Kidney (tissue), 14 donors: ENCODE data around the gene FAM53A. TPM values are rescaled to one million over a fixed set of nuclear protein-coding genes. Genes with fewer than 3 reads are reported as not detected.
"Not testable (repeated sequence)": the region's sequence is repeated elsewhere in the genome, so short reads cannot be mapped to it uniquely, and the experiment has no call there.

ENCODE experiments used
- DNase-seq, 5 donors: peaks; one replicate each; pipeline ENCODE4 v3.0.0-alpha.2; 2013 to 2020
- FAIRE-seq: peaks from 2 replicates; lab custom pipeline; 2012; peaks lifted over from hg19 to GRCh38; lab: Jason Lieb, UNC
- H3K27ac ChIP-seq, 2 donors: one replicate each; pipeline ENCODE4 v1.7.0; 2013; ENCODE audit warnings: low read depth in 2 of 2, low read length in 2 of 2, inconsistent platforms in 1 of 2
- H3K27me3 ChIP-seq: one replicate; pipeline ENCODE4 v1.7.1; 2013; ENCODE audit warnings: low read length, inconsistent platforms; ENCODE audit not compliant: control insufficient read depth, insufficient read depth
- H3K36me3 ChIP-seq, 3 donors: one replicate each; pipeline versions ENCODE4 v1.7.0 to v1.7.1; 2013; ENCODE audit warnings: low read length in 3 of 3, control low read depth in 1 of 3, inconsistent platforms in 1 of 3; ENCODE audit not compliant: insufficient read depth in 3 of 3, control insufficient read depth in 2 of 3
- H3K4me1 ChIP-seq, 3 donors: one replicate each; pipeline versions ENCODE4 v1.7.0 to v1.7.1; 2013; ENCODE audit warnings: low read length in 3 of 3, inconsistent platforms in 1 of 3, low read depth in 1 of 3; ENCODE audit not compliant: control insufficient read depth in 2 of 3, insufficient read depth in 2 of 3
- H3K4me3 ChIP-seq, 3 donors: one replicate each; pipeline versions ENCODE4 v1.7.0 to v1.8.1; 2013; ENCODE audit warnings: low read length in 3 of 3, control low read depth in 1 of 3, inconsistent platforms in 1 of 3
- H3K9ac ChIP-seq, 3 donors: one replicate each; pipeline versions ENCODE4 v1.7.0 to v1.7.1; 2013; ENCODE audit warnings: low read length in 3 of 3, control low read depth in 1 of 3, inconsistent platforms in 1 of 3
- H3K9me3 ChIP-seq, 3 donors: one replicate each; pipeline versions ENCODE4 v1.7.0 to v1.7.1; 2013; ENCODE audit warnings: low read length in 3 of 3, control low read depth in 1 of 3, inconsistent platforms in 1 of 3; ENCODE audit not compliant: control insufficient read depth in 2 of 3, insufficient read depth in 1 of 3
- intact Hi-C: fragments of 100-400 bp; cut with DNase I; formaldehyde crosslinking; loops from one replicate; pipeline ENCODE4 v1.11.1; 2022
- polyA plus RNA-seq: library from polyadenylated mRNA; stranded (reverse); fragments of 350-450 nt; fragmentation: Illumina TruSeq; extraction: RNeasy Lipid Tissue Mini Kit (QIAGEN cat#74804); gene quantifications from one replicate; pipeline ENCODE4 v1.2.3, GENCODE V29; 2014; ENCODE audit warnings: low read depth, low replicate concordance; ENCODE audit not compliant: insufficient read depth
- total RNA-seq: library from RNA; stranded (reverse); fragmentation: NEBNext Ultra II Directional; extraction: Animal tissue kit (Norgen Biotek cat#: 25700); gene quantifications from one replicate; pipeline ENCODE4 v1.2.1, GENCODE V29; 2021
- TF ChIP-seq, protein P1 (sequence below): IDR thresholded peaks from 3 replicates; pipeline ENCODE4 v1.5.1; 2012; ENCODE audit warnings: mild to moderate bottlenecking, moderate library complexity, borderline replicate concordance; ENCODE audit not compliant: insufficient read depth; ENCODE audit errors: extremely low read depth
- donor health status: control.
- donor health status: control.
- donor health status: control.
- donor health status: control.
- donor health status: control.
- donor health status: DM: yes; HTN: yes; CAD: no.
- donor health status: Normal renal cell carcinoma (clear cell type).

Gene FAM53A
- total and polyA plus RNA-seq, 2 donors from 2014 or later: 1.2 to 2.9 TPM

DNA sequence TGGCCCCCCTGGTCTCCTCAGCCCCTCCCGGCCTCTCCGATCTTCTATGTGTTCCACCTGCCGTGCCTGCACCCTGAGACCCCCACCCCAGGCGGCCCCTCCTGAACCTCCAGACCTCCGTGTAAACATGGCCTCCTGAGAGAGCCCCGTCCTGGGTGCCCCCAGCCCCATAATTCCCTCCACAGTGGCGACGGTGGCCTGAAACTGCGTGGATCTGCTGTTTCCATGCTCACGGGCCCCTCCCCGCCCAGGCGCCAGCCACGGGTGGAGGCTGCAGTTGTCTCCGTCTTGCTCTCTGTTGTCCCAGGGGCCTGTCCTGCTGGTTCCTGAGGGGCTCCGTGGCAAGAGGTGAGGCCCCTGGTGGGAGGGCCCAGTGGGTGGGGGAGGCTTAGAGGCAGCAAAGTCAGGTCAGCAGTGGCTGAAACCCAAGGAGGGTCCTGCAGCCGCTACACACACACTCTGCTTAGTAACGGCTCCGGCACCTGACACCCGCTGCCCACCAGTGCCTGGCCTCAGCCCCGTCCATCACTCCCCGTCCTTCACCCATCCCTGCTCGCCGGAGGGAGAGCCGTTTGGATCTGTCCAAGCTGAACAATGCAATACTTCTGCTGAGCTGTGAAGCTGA lies 75.8 kb downstream of the FAM53A start:
- Histone ChIP-seq H3K9me3 (no peaks in the 10 kb centered on the region), H3K4me1 (no peaks in the 10 kb centered on the region), H3K4me3 (no peak overlapping the region), H3K9ac (no peak overlapping the region), H3K27ac (no peak overlapping the region), H3K36me3 (no peaks in the 10 kb centered on the region), H3K27me3 (no peaks in the 10 kb centered on the region)
- intact Hi-C loops: no loop called here
- FAIRE-seq (no peak), DNase-seq (peak; percentile 61 to 81 (median 79))
- TF ChIP-seq, protein P1, sequence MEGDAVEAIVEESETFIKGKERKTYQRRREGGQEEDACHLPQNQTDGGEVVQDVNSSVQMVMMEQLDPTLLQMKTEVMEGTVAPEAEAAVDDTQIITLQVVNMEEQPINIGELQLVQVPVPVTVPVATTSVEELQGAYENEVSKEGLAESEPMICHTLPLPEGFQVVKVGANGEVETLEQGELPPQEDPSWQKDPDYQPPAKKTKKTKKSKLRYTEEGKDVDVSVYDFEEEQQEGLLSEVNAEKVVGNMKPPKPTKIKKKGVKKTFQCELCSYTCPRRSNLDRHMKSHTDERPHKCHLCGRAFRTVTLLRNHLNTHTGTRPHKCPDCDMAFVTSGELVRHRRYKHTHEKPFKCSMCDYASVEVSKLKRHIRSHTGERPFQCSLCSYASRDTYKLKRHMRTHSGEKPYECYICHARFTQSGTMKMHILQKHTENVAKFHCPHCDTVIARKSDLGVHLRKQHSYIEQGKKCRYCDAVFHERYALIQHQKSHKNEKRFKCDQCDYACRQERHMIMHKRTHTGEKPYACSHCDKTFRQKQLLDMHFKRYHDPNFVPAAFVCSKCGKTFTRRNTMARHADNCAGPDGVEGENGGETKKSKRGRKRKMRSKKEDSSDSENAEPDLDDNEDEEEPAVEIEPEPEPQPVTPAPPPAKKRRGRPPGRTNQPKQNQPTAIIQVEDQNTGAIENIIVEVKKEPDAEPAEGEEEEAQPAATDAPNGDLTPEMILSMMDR: no peak

GRCh38 chr4:1607436-1608195 lies 76.5 kb downstream of the FAM53A start:
- H3K9me3 ChIP-seq, FAIRE-seq, intact Hi-C loops, H3K36me3 ChIP-seq, H3K27me3 ChIP-seq, H3K9ac ChIP-seq, H3K27ac ChIP-seq, H3K4me1 ChIP-seq, H3K4me3 ChIP-seq: not testable (repeated sequence)
- DNase-seq: peak in 2 of 5 donors; percentile 18 to 37

DNA sequence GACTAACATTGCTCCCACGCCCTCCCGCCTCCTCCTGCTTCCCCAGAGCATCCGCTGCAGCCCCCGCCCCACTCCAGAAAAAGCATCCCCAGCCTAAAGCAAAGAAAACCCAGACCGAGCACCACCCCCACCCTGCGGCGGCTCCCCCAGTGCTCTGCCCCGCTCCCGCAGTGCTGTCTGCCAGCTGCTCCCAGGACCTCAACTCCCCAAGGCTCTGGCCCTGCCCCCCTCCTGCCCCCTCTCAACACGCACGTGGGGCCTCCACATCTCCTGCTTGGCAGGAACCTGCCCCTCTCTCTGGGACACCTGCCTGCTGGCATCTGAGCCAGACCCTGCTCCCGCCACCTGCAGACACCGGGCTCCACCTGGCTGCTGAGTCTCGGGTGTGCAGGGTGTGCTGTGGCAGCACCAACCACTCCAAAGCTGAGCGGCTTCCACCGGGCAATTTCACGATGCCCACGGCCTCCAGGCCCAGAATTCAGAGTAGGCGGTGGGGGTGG lies 79.4 kb downstream of the FAM53A start:
- Histone ChIP-seq H3K27me3 (no peaks in the 10 kb centered on the region), H3K9me3 (no peaks in the 10 kb centered on the region), H3K4me3 (no peak overlapping the region), H3K27ac (no peak overlapping the region), H3K9ac (no peak overlapping the region), H3K36me3 (no peaks in the 10 kb centered on the region), H3K4me1 (no peaks in the 10 kb centered on the region)
- TF ChIP-seq, protein P1: no peak
- peak in 4 of 5 donors; percentile 41 to 69 (median 62) for DNase-seq
- no peak for FAIRE-seq
- intact Hi-C loops: no loop called here

- H3K9ac ChIP-seq: no peak overlapping the region
- H3K9me3 ChIP-seq: no peaks in the 10 kb centered on the region
- intact Hi-C loops: no loop called here
- peak in 1 of 5 donors; percentile 69 for DNase-seq
- no peak overlapping the region for H3K4me3 ChIP-seq
- no peaks in the 10 kb centered on the region for H3K27me3 ChIP-seq
- TF ChIP-seq, protein P1: no peak
- H3K4me1 ChIP-seq: no peaks in the 10 kb centered on the region
- no peaks in the 10 kb centered on the region for H3K36me3 ChIP-seq
- H3K27ac ChIP-seq: no peak overlapping the region
- FAIRE-seq: no peak
Measured at GRCh38 chr4:1604181-1604705, 79.9 kb downstream of the FAM53A start.
